Measurements from ENCODE around the gene PGAP3.

The PGAP3 gene

DNA sequence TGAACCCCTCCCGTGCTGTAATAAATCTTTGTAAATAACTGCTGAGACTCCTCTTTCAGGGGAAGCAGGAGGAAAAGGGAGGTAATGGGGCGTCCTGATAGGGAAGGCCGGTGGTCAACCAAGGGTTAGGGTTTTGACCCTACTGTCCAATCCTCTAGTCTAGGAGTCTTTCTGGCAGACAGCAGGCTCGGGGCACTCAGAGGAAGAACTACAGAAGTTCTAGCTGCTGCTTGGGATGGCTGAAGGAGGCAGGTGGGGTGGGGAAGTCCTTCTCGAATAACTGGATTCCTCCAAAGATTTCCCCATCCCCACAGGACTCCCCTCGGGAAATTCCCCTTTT is 51.3 kb downstream of the PGAP3 start:
- no peak for DNase-seq

DNA sequence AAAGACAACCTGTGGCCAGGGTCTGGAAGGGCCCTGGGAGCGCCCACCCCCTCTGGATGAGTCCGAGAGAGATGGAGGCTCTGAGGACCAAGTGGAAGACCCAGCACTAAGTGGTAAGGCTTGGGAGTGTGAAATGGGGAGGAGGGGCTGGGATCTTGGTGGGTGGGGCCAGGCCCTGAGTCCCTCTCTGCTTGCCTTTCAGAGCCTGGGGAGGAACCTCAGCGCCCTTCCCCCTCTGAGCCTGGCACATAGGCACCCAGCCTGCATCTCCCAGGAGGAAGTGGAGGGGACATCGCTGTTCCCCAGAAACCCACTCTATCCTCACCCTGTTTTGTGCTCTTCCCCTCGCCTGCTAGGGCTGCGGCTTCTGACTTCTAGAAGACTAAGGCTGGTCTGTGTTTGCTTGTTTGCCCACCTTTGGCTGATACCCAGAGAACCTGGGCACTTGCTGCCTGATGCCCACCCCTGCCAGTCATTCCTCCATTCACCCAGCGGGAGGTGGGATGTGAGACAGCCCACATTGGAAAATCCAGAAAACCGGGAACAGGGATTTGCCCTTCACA is 52.2 kb downstream of the PGAP3 start:
- DNase-seq, result no peak

DNA sequence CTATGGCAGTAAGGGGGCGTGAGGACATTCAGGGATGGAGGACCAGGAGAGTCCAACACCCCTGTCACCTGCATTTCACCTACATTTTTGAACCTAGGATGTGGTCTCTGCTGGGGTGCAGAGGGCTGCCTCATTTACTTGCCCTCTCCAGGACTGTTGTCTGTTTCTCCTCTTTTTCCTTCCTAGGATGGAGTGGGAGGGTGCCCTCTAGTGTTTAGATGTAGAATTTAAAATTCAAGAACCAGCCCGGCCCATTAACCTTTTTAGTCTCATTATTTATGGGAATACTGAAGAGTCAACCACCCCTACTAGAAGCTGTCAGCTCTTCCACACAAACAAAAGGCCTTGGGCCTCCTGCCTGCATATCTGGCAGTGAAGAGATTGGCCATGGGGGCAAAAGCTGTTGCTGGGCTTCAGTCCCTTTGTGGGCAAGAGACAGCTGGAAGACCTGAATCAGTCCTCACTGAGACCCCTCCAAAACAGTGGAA is 53.4 kb downstream of the PGAP3 start:
- peak; percentile 41 for DNase-seq

DNA sequence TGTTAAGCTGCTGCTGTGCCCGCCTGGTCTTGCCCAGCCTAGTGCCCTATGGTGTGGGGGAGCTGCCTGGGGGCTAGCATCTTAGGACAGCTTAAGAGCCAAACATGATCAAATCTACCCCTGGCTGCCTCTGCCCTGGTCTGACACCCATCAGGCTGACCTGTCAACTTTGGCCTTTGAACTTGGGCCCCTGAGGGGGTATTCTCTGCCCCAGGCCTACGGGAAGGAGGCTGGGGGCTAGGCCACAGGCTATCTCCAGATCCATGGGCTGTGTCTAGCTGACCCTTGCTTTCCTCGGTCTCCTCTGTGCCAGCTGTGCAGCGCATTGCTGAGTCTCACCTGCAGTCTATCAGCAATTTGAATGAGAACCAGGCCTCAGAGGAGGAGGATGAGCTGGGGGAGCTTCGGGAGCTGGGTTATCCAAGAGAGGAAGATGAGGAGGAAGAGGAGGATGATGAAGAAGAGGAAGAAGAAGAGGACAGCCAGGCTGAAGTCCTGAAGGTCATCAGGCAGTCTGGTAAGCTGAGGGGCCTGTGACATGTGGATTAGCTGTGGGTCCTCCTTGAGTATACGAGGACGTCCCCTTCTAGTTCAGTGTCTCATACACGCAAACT is 54.2 kb downstream of the PGAP3 start:
- DNase-seq, result no peak

DNA sequence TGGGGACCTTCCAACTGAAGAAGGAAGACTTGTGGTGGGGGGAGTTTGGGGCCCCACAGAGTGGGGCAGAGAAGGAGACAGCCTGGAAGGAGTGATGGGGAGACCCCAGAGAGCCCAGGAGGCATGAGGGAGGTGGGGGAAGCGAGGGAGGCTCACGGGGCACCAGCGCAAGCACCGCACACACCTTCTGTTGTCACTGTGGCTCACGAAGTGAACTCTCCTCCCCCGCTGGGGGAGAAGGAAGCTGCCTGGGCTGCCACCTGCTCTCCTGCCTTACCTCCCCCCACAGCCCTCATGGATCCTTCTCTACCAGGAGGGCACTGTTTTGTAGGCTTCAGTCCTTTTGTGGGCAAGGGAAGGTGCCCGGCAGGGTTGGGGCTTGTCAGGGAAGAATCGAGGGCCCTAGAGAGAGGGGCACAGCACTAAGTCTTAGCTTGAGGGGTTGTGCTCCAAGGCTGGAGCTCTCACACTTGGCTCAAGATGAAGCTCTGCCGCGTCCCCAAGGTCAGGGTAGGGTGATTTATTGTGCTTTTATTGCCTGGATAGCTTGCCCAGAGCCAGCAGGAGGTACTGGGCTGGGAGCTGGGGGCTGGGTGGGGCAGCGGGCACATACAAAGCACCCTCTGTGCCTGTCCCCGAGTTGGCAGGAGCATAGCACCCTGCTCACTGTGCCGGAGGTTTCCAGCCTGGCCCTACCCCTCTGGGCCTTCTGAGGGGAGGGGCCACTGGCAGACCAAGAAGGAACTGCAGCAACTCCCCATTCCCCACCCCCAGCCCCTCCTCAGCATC is 55.5 kb downstream of the PGAP3 start:
- no peak for DNase-seq

DNA sequence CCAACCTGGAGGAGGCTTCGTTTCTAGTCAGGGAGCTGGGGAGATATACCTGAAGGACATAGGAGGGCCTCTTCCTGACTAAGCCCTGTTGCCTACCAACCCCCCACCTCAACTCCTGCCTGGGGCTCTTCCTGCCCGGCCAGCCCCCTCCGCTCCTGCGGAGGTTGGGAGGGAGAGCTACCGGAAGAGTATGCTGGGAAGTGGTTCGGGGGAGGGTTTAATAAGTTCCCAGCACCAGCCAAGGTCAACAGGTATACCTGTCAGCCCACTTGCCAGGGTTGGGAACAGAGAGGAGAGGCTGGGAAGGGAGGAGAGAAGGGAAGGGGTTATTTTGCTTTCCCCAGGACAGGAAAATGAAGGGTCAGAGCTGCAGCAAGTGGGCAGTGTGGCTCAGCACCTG is 56.5 kb downstream of the PGAP3 start:
- no peak for DNase-seq

DNA sequence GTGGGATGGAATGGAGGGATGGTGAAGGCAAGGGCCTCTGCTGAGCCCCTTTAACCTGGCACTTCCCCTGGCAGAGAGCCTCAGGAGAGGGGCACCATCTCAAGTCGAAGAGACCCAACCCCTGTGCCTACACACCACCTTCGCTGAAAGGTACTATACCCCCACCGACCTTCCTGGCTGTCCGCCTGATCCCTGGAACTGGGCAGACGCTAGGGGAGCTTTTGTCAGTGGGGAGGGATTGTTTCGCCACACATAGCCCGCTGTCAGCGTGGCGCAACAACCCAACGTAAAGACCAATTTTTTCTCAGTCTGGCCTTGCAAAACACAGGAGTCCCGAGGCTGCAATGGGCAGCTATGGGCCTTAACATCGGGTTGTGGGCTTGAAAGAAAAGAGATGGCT is 58.0 kb downstream of the PGAP3 start:
- no peak for DNase-seq

DNA sequence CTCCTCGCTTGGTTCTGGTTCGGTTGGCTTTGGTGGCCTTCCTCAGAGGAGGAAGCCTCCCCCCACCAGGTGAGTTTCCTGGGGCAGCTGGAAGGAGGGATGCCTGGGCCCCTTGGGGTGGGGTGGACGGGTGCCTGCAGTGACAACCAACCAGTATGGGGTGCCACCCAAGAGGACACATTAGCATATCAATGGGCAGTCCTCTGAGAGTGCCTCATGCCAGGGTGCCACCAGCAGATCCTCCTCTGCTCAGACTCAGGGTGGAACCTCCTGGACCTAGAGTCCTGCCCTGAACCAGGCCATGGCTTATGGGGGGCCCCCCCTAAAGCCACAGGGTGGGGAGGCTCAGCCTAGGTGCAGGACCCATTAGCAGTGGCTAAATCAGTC is 58.4 kb downstream of the PGAP3 start:
- no peak for DNase-seq

- no peak for DNase-seq
These were observed 59.0 kb downstream of the PGAP3 start for GRCh38 chr17:39628655-39629493.

GRCh38 chr17:39627712-39628516 is 59.9 kb downstream of the PGAP3 start:
- no peak for DNase-seq

DNA sequence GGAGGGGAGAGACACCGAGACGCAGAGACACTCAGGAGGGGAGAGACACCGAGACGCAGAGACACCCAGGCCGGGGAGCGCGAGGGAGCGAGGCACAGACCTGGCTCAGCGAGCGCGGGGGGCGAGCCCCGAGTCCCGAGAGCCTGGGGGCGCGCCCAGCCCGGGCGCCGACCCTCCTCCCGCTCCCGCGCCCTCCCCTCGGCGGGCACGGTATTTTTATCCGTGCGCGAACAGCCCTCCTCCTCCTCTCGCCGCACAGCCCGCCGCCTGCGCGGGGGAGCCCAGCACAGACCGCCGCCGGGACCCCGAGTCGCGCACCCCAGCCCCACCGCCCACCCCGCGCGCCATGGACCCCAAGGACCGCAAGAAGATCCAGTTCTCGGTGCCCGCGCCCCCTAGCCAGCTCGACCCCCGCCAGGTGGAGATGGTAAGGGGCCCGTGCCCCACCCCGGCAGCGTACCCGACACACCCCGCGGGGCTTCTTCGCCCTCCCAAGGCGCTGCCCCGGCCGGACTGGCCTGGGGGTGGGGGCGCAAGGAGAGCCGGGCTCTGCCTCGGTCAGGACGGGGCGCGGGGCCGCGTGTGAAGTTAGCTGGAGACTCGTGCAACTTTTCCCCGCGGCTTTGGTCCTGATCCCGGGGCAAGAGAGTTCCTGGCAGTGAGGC is 60.7 kb downstream of the PGAP3 start:
- DNase-seq, result no peak

DNA sequence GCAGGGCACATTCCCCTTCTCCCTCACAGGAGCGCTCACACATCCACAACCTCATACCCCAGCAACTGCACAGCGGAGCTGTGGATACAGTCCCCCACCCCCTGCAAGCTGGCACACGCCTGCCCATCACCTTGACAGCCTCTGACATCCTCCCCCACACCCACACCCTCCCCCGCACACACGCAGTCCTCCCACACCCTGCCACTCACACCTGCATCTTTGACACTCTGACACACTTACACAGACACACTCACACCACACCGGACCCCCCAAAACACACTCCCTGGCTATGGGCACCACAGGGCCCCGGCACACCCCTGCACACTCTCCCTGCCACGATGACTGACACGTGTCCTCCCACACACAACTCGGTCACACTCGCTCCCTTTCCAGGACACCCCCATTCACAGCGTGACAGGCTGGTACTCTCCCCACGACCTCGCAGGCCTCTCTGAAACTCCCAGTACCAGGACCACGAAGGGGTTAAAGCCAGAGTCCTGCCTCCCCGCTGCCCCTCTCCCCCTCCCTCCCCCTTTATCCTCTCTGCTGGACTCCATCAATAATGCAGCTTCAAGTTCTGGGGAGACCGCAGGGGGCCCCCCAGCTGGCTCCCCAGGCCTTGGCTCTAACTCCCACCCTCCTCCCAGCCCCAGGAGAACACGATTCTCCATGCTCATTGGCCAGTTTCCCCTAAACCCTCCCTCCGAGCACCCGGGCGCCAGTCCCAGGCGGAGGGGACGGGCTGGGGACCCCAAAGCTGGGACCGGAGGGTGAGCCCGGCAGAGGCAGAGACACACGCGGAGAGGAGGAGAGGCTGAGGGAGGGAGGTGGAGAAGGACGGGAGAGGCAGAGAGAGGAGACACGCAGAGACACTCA is 61.4 kb downstream of the PGAP3 start, which contains the start of gene PPP1R1B:
TSS of gene PPP1R1B (plus strand) at position 782 of the 876 bp plus-strand sequence. CDS start 441 bp downstream, outside the sequence.
- no peak for DNase-seq

DNA sequence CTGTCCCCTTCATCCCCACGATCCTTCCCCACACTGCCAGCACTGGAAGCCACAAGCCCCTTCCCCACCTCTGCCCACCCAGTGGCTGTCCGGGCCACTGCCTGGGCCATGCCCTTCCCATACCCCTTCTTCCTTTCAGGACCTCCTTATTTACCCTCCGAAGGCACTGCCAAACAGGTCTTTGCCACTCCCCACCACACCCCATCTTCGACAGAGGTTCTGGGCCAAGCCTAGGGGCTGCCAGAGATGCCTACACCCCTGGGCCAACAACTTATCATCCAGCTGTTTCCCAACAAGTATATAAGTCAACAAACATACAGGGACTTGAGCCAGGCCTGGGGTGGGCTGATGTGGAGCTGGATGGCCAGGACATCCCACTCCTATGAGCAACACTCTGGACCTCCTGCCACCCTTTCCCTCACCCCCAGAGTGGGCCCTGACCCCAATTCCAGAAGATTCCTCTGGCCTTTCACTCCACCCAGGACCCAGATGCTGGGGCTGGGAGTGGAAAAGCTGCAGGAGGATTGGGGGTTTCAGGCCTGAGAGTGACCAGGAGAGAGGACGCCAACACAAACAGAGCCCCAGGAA is 62.6 kb downstream of the PGAP3 start:
- DNase-seq, result no peak

- no peak for DNase-seq
These were observed 63.5 kb downstream of the PGAP3 start for GRCh38 chr17:39624313-39624712.

GRCh38 chr17:39623356-39623950 is 64.4 kb downstream of the PGAP3 start:
- peak; percentile 89 for DNase-seq

- no peak for DNase-seq
These were observed 65.4 kb downstream of the PGAP3 start for GRCh38 chr17:39622380-39623006.

DNA sequence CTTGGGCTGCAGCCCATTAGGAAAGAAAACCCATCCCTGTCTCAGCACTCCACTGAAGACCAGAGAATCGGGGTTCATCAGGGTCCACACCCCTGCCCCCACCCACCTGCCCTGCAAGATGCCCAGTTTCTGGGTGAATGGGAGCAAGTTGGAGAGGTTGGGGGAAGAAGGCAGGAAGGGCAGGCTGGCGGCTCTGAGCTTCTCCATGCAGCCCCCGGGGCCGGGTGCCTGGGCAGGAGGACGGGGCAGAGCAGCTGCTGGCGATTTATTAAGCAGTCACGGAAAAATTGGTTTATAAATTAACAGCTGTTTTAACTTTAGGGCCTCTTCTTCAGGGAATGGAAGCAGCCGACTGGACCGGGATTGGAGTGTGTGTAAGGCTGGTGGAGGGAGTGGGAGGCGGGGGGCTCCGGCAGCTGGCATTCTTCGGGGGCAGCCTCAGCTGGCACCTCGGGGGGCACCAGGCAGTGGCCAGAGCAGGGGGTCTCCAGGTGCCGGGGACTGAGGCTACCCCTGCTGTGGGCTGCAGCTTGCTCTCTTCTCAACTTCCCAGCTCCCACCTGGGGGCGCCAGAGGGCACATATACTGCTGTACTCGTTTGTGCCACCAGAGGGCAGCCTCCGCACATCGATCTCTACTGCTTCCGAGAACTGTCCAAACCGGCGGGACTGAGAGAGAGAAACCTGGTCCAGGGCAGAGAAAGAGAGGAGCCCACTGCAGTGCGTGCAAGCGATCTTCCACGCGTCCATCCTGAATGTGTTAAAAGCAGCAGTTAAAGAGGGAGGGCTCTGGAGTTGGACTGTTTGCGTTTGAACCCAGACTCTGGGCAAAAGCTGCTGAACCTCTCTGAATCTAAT is 66.1 kb downstream of the PGAP3 start:
- peak; percentile 97 for DNase-seq

Measured in activated T-cell treated with anti-CD3 and anti-CD28 coated beads, Interleukin-2, amount 50 U/mL, for 1 hour (primary cell).